GM23338 (cell line): ENCODE data around the gene CTNNA2. TPM values are rescaled to one million over a fixed set of nuclear protein-coding genes. Genes with fewer than 3 reads are reported as not detected.
"Not testable (repeated sequence)": the region's sequence is repeated elsewhere in the genome, so short reads cannot be mapped to it uniquely, and the experiment has no call there.

Experiments
- ATAC-seq: fragments of 200-7000 bp; cut with Tn5 transposase; 3 replicates; pipeline ENCODE4 v1.9.1; 2020
- DNase-seq: peaks from one replicate; pipeline ENCODE4 v3.0.0-alpha.2; 2015; ENCODE audit warnings: low spot score
- H2AFZ ChIP-seq: fragments of 200-600 bp; sonication (generic); 2 replicates; pipeline ENCODE4 v1.8.0; 2016; ENCODE audit warnings: antibody characterized with exemption, mild to moderate bottlenecking, moderate library complexity
- H3F3A ChIP-seq: fragments of 200-600 bp; sonication (generic); replicated peaks from 2 replicates; pipeline ENCODE4 v1.8.0; 2017; ENCODE audit warnings: antibody characterized with exemption, mixed run types, low read depth
- H3K27ac ChIP-seq: fragments of 200-600 bp; sonication (generic); 2 replicates; pipeline ENCODE4 v1.6.1; 2016; ENCODE audit warnings: low read depth
- H3K27me3 ChIP-seq: fragments of 200-600 bp; sonication (generic); 2 replicates; pipeline ENCODE4 v1.8.0; 2016; ENCODE audit warnings: mild to moderate bottlenecking, mixed run types, moderate library complexity; ENCODE audit not compliant: insufficient read depth
- H3K36me3 ChIP-seq: fragments of 200-600 bp; sonication (generic); 2 replicates; pipeline ENCODE4 v1.8.0; 2016; ENCODE audit warnings: mild to moderate bottlenecking; ENCODE audit not compliant: insufficient read depth
- H3K4me1 ChIP-seq: fragments of 200-600 bp; sonication (generic); 2 replicates; pipeline ENCODE4 v1.8.0; 2016; ENCODE audit warnings: mild to moderate bottlenecking, moderate library complexity; ENCODE audit not compliant: insufficient read depth
- H3K4me2 ChIP-seq: fragments of 200-600 bp; sonication (generic); 2 replicates; pipeline ENCODE4 v1.7.1; 2017; ENCODE audit warnings: mixed run types
- H3K4me3 ChIP-seq: fragments of 200-600 bp; sonication (generic); 2 replicates; pipeline ENCODE4 v1.6.1; 2016; ENCODE audit warnings: mixed run types
- H3K79me2 ChIP-seq: fragments of 200-600 bp; sonication (generic); replicated peaks from 2 replicates; pipeline ENCODE4 v1.8.0; 2017; ENCODE audit warnings: mild to moderate bottlenecking; ENCODE audit not compliant: insufficient read depth
- H3K9me2 ChIP-seq: fragments of 200-600 bp; sonication (generic); 2 replicates; pipeline ENCODE4 v1.8.0; 2017; ENCODE audit not compliant: insufficient read depth
- H4K20me1 ChIP-seq: fragments of 200-600 bp; sonication (generic); replicated peaks from 2 replicates; pipeline ENCODE4 v1.8.0; 2017; ENCODE audit warnings: mild to moderate bottlenecking; ENCODE audit not compliant: insufficient read depth
- H3K27ac Mint-ChIP-seq: 2 replicates; pipeline ENCODE4 v1.8.0; 2020; ENCODE audit warnings: inconsistent platforms, mild to moderate bottlenecking, moderate library complexity, mixed read lengths
- H3K27me3 Mint-ChIP-seq: 3 replicates; pipeline ENCODE4 v1.8.0; 2022; ENCODE audit warnings: low read depth, mild to moderate bottlenecking, moderate library complexity, mixed read lengths, inconsistent platforms; ENCODE audit not compliant: insufficient read depth, poor library complexity
- H3K36me3 Mint-ChIP-seq: 3 replicates; pipeline ENCODE4 v1.8.0; 2021; ENCODE audit warnings: low read depth, mild to moderate bottlenecking, inconsistent platforms, moderate library complexity, mixed read lengths
- H3K4me1 Mint-ChIP-seq: 3 replicates; pipeline ENCODE4 v1.8.0; 2020; ENCODE audit warnings: mild to moderate bottlenecking, inconsistent platforms, mixed read lengths
- H3K4me3 Mint-ChIP-seq: 3 replicates; pipeline ENCODE4 v1.8.0; 2021; ENCODE audit warnings: moderate library complexity, mild to moderate bottlenecking, inconsistent platforms, mixed read lengths
- H3K9me3 Mint-ChIP-seq: 3 replicates; pipeline ENCODE4 v1.8.0; 2020; ENCODE audit warnings: moderate library complexity, mild to moderate bottlenecking, inconsistent platforms, mixed read lengths
- CREB1 ChIP-seq: fragments of 250-450 bp; sonication (Bioruptor Pico); IDR thresholded peaks from 2 replicates; pipeline ENCODE4 v1.5.0; 2020; ENCODE audit warnings: low read depth, mild to moderate bottlenecking, moderate library complexity
- EZH2 ChIP-seq: fragments of 200-600 bp; sonication (generic); IDR thresholded peaks from one replicate; pipeline ENCODE4 v1.8.0; 2017; ENCODE audit warnings: antibody characterized with exemption, mild to moderate bottlenecking, low read depth; ENCODE audit not compliant: unreplicated experiment
- EZH2phosphoT487 ChIP-seq: fragments of 200-600 bp; sonication (generic); IDR thresholded peaks from one replicate; pipeline ENCODE4 v1.8.1; 2018; ENCODE audit warnings: antibody characterized with exemption; ENCODE audit not compliant: unreplicated experiment
- JUNB ChIP-seq: IDR thresholded peaks from one replicate; pipeline ENCODE4 v1.6.1; 2016; ENCODE audit warnings: antibody characterized with exemption; ENCODE audit not compliant: unreplicated experiment
- NANOG ChIP-seq: IDR thresholded peaks from 2 replicates; pipeline ENCODE4 v1.6.1; 2016; ENCODE audit warnings: antibody characterized with exemption, borderline replicate concordance
- POLR2AphosphoS5 ChIP-seq: IDR thresholded peaks from 2 replicates; pipeline ENCODE4 v1.6.1; 2016; ENCODE audit warnings: antibody characterized with exemption, low read depth
- REST ChIP-seq: IDR thresholded peaks from one replicate; pipeline ENCODE4 v1.6.1; 2018; ENCODE audit warnings: antibody characterized with exemption; ENCODE audit not compliant: unreplicated experiment
- STAT1 ChIP-seq: IDR thresholded peaks from one replicate; pipeline ENCODE4 v1.6.1; 2016; ENCODE audit warnings: antibody characterized with exemption; ENCODE audit not compliant: unreplicated experiment
- ZNF114 ChIP-seq: fragments of 250-450 bp; sonication (Bioruptor Pico); IDR thresholded peaks from 2 replicates; pipeline ENCODE4 v1.5.0; 2020; ENCODE audit warnings: mild to moderate bottlenecking, moderate library complexity
- ZNF331 ChIP-seq: fragments of 250-450 bp; sonication (Bioruptor Pico); IDR thresholded peaks from 2 replicates; pipeline ENCODE4 v1.5.0; 2020; ENCODE audit warnings: low read depth, mild to moderate bottlenecking, moderate library complexity
- polyA plus RNA-seq: library from polyadenylated mRNA; unstranded; fragments of >200 nt; fragmentation: Nextera tagmentation; extraction: Ambion mirVana; gene quantifications from 2 replicates; pipeline ENCODE4 v1.2.1, GENCODE V29; 2016
- total RNA-seq: library from RNA; depleted of rRNA; stranded (reverse); fragments of >200 nt; shearing (Covaris generic); gene quantifications from 2 replicates; pipeline ENCODE4 v1.2.3, GENCODE V29; 2014
- TF ChIP-seq, protein P1 (sequence below): IDR thresholded peaks from 2 replicates; pipeline ENCODE4 v1.6.1; 2016; ENCODE audit warnings: antibody characterized with exemption
- TF ChIP-seq, protein P2 (sequence below), 2 experiments: fragments of 200-600 bp in 1 of 2; sonication (generic) in 1 of 2; conservative IDR thresholded peaks; 2 replicates each; pipeline versions ENCODE4 v1.5.1 to v1.6.1; 2016 to 2017; ENCODE audit warnings: antibody characterized with exemption in 2 of 2, low read depth in 2 of 2, mild to moderate bottlenecking in 2 of 2, moderate library complexity in 1 of 2

The CTNNA2 gene
- total and polyA plus RNA-seq, 2 experiments from 2014 or later, result 6.4 to 15.6 TPM

DNA sequence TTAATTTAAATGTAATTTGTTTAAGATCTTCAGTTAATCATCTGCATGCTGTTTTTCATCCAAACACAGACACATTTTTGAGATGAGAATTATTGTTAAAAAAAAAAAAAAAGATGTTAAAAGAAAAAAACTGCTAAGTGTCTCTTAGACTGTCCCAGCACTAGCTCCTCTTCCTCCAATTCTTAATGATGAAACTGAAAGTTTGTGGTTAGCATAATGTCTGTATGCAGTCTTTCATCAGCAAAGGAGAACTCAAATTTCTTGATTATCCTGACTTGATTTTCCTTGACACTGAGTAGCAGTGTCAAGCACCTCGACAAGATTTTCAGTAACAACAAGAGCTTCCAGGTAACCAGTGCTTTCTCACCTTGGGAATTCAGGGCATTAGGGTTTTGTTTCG is 517.3 kb downstream of the CTNNA2 start (continued):
- TF ChIP-seq ZNF331 (no peak), STAT1 (no peak)

DNA sequence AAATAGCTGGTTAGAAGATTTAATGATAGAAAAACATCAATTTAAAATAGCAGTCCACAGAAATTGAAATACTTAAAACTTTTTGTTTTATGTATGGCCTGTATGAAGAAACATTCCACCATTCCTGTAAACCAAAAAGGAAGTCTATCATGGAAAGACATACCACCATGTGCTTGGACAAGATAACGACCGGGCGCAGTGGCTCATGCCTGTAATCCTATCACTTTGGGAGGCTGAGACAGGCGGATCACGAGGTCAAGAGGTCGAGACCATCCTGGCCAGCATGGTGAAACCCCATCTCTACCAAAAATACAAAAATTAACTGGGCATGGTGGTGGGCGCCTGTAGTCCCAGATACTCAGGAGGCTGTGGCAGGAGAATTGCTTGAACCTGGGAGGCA is 519.8 kb downstream of the CTNNA2 start:
- H3K79me2 ChIP-seq, H3K4me3 Mint-ChIP-seq, H3K9me3 Mint-ChIP-seq, H3K4me1 Mint-ChIP-seq, H3K27ac ChIP-seq, H3K27me3 ChIP-seq, H4K20me1 ChIP-seq, H3F3A ChIP-seq, DNase-seq, H3K4me1 ChIP-seq, H3K4me3 ChIP-seq, H3K27me3 Mint-ChIP-seq, H3K36me3 ChIP-seq, H3K27ac Mint-ChIP-seq, H3K36me3 Mint-ChIP-seq, H2AFZ ChIP-seq, H3K9me2 ChIP-seq, ATAC-seq, H3K4me2 ChIP-seq: not testable (repeated sequence)

DNA sequence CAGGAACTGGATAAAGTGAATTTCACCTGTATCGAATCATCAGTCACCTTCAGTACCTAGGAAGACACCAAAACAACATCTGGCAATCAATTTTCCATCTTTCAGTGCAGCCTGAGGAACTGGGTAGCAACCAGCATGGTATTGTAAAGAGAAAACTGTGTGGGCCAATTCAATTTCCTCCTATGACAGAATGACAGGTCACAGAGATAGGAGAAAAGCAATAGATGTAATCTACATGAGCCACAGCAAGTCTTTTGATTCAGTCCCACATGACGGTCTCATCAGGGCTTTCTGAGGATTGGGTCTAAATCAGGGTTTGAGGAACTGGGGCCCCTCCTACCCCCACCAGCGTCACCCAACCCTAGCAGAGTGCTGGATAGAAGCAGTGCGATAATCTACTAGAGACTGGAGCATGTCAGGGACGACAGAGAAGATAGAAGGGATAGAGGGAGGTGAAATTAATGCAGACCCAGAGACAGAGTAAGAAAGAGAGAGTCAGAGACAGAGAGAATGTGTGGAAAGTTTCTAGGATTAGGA is 523.0 kb downstream of the CTNNA2 start:
- Histone ChIP-seq H3K4me3 (no peak overlapping the region), H4K20me1 (no peaks in the 10 kb centered on the region), H3K4me2 (no peak overlapping the region), H3K9me2 (no peaks in the 10 kb centered on the region), H3K4me1 (no peaks in the 10 kb centered on the region), H2AFZ (no peak overlapping the region), H3K27me3 (no peaks in the 10 kb centered on the region), H3K27ac (no peak overlapping the region), H3K79me2 (no peaks in the 10 kb centered on the region), H3F3A (no peaks in the 10 kb centered on the region), H3K36me3 (no peaks in the 10 kb centered on the region)
- Mint-ChIP-seq H3K4me3 (no peak overlapping the region), H3K4me1 (no peaks in the 10 kb centered on the region), H3K27ac (no peak overlapping the region), H3K36me3 (no peaks in the 10 kb centered on the region), H3K9me3 (no peaks in the 10 kb centered on the region), H3K27me3 (peaks cover 5% of the 10 kb centered on the region)
- no peak for ATAC-seq
- DNase-seq, result no peak
- no peak for TF ChIP-seq JUNB
- no peak for TF ChIP-seq NANOG
- TF ChIP-seq POLR2AphosphoS5, result no peak
- no peak for TF ChIP-seq EZH2
- no peak for TF ChIP-seq ZNF114
- TF ChIP-seq ZNF331, result no peak
- TF ChIP-seq EZH2phosphoT487, result no peak
- no peak for TF ChIP-seq REST
- TF ChIP-seq STAT1, result no peak
- TF ChIP-seq CREB1 (CRISPR knock-in tag), result no peak
- TF ChIP-seq, protein P1, sequence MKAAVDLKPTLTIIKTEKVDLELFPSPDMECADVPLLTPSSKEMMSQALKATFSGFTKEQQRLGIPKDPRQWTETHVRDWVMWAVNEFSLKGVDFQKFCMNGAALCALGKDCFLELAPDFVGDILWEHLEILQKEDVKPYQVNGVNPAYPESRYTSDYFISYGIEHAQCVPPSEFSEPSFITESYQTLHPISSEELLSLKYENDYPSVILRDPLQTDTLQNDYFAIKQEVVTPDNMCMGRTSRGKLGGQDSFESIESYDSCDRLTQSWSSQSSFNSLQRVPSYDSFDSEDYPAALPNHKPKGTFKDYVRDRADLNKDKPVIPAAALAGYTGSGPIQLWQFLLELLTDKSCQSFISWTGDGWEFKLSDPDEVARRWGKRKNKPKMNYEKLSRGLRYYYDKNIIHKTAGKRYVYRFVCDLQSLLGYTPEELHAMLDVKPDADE, result no peak
- TF ChIP-seq, protein P2, sequence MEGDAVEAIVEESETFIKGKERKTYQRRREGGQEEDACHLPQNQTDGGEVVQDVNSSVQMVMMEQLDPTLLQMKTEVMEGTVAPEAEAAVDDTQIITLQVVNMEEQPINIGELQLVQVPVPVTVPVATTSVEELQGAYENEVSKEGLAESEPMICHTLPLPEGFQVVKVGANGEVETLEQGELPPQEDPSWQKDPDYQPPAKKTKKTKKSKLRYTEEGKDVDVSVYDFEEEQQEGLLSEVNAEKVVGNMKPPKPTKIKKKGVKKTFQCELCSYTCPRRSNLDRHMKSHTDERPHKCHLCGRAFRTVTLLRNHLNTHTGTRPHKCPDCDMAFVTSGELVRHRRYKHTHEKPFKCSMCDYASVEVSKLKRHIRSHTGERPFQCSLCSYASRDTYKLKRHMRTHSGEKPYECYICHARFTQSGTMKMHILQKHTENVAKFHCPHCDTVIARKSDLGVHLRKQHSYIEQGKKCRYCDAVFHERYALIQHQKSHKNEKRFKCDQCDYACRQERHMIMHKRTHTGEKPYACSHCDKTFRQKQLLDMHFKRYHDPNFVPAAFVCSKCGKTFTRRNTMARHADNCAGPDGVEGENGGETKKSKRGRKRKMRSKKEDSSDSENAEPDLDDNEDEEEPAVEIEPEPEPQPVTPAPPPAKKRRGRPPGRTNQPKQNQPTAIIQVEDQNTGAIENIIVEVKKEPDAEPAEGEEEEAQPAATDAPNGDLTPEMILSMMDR (conservative IDR thresholded peaks at IDR 0.05; ENCODE audit: low read depth in 2 of 2), result no peak
